ENCODE measurements around the gene TGM6. TPM values are rescaled to one million over a fixed set of nuclear protein-coding genes. Genes with fewer than 3 reads are reported as not detected.

Gene TGM6
- total RNA-seq, 1 donor from 2014 or later, result not detected

DNA sequence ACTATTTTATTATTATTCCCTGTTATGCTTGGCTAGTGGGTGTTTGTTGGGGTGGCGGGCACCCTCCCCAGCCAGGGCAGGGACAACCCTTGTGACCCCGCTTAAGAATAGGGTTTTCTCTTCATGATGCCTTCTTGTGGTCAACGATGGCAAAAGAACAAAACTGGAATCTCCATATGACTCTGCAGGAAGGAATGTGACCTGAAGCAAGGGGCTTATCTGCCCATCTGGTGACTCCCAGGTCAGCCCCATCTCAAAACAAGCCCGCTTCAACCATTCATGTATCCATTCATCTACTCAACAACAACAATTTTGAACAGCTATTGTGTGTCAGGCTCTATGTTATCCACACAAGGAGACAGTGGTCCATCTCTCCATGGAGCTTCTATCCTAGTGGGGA lies 30.9 kb upstream of the TGM6 start:
- no peak for DNase-seq (ENCODE audit: low spot score)
- H3K4me1 Mint-ChIP-seq (ENCODE audit: unreplicated experiment), result no peaks in the 10 kb centered on the region
- TF ChIP-seq, protein P1, sequence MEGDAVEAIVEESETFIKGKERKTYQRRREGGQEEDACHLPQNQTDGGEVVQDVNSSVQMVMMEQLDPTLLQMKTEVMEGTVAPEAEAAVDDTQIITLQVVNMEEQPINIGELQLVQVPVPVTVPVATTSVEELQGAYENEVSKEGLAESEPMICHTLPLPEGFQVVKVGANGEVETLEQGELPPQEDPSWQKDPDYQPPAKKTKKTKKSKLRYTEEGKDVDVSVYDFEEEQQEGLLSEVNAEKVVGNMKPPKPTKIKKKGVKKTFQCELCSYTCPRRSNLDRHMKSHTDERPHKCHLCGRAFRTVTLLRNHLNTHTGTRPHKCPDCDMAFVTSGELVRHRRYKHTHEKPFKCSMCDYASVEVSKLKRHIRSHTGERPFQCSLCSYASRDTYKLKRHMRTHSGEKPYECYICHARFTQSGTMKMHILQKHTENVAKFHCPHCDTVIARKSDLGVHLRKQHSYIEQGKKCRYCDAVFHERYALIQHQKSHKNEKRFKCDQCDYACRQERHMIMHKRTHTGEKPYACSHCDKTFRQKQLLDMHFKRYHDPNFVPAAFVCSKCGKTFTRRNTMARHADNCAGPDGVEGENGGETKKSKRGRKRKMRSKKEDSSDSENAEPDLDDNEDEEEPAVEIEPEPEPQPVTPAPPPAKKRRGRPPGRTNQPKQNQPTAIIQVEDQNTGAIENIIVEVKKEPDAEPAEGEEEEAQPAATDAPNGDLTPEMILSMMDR (IDR thresholded peaks at IDR 0.05; ENCODE audit: unreplicated experiment), result no peak
- no peak overlapping the region for H3K27ac Mint-ChIP-seq (ENCODE audit: unreplicated experiment)
- H3K36me3 Mint-ChIP-seq (ENCODE audit: low read depth, unreplicated experiment), result peaks cover 3% of the 10 kb centered on the region
- no peak overlapping the region for H3K4me3 Mint-ChIP-seq (ENCODE audit: unreplicated experiment)
- peaks cover 4% of the 10 kb centered on the region for H3K27me3 Mint-ChIP-seq (ENCODE audit: unreplicated experiment)
- no peaks in the 10 kb centered on the region for H3K9me3 Mint-ChIP-seq (ENCODE audit: unreplicated experiment)

DNA sequence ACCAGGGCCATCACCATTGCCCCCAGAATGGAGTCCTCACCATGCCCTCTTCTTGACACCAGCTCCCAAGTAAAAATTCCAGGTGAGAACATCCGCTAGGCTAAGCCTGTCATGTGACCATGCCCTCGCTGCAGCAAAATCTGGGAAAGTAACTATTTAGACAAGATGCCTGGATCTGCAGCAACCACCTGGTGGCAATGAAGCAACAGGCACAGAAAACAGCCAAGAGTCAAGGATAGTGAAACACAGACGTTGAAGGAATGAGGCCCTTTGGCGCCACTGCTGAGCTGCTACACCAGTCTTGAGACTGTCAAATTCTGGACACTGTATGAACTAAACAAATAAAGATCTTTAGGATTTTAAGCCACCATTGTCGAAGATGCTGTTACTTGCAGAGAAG lies 30.1 kb upstream of the TGM6 start:
- Mint-ChIP-seq H3K9me3 (ENCODE audit: unreplicated experiment) (no peaks in the 10 kb centered on the region), H3K4me1 (ENCODE audit: unreplicated experiment) (no peaks in the 10 kb centered on the region), H3K36me3 (ENCODE audit: low read depth, unreplicated experiment) (peaks cover 3% of the 10 kb centered on the region), H3K4me3 (ENCODE audit: unreplicated experiment) (no peak overlapping the region), H3K27me3 (ENCODE audit: unreplicated experiment) (peaks cover 4% of the 10 kb centered on the region), H3K27ac (ENCODE audit: unreplicated experiment) (no peak overlapping the region)
- DNase-seq (ENCODE audit: low spot score), result no peak
- TF ChIP-seq, protein P1 (IDR thresholded peaks at IDR 0.05; ENCODE audit: unreplicated experiment), result no peak

DNA sequence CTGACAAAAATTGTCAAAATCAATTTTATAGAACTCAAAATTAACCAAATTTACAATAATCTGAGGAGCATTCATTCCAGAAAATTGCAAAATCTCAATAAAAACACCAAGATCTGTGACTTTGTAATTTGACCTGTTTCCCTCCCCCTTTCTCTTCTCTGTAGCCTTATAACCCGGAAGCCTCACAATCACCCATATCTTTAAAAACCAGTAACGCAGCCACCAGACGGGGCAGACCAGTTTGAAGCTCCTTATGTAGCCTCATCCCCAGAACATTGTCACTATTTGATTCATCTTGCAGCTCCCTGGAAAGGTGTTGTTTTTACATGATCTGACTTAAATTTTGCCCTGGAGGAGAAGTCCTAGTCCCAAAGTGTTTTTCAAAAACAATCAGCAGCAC lies 27.5 kb upstream of the TGM6 start:
- peaks cover under 1% of the 10 kb centered on the region for H3K36me3 Mint-ChIP-seq (ENCODE audit: low read depth, unreplicated experiment)
- H3K4me3 Mint-ChIP-seq (ENCODE audit: unreplicated experiment), result no peak overlapping the region
- no peaks in the 10 kb centered on the region for H3K4me1 Mint-ChIP-seq (ENCODE audit: unreplicated experiment)
- TF ChIP-seq, protein P1 (IDR thresholded peaks at IDR 0.05; ENCODE audit: unreplicated experiment), result no peak
- no peak overlapping the region for H3K27ac Mint-ChIP-seq (ENCODE audit: unreplicated experiment)
- DNase-seq (ENCODE audit: low spot score), result no peak
- H3K9me3 Mint-ChIP-seq (ENCODE audit: unreplicated experiment), result no peaks in the 10 kb centered on the region
- H3K27me3 Mint-ChIP-seq (ENCODE audit: unreplicated experiment), result peaks cover 3% of the 10 kb centered on the region

DNA sequence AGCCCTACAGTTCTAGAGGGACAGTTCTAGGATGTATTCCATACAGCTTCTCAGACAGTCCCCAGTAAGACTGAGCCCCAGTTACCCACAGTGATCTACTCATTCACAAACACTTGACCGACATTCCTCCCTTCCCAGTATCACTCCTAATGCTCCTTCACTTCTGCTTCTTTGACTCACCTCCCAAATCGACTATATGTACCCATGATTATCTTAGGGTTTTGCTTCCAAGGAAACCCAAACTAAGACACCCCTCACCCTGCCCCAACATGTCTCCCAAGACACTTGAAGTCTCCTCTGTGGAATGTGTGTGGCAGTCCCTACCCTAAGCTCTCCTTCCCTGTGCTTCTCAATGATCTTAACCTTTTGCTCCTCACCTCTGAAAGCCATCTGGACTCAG lies 23.6 kb upstream of the TGM6 start:
- TF ChIP-seq, protein P1 (IDR thresholded peaks at IDR 0.05; ENCODE audit: unreplicated experiment), result no peak
- H3K27me3 Mint-ChIP-seq (ENCODE audit: unreplicated experiment), result no peaks in the 10 kb centered on the region
- no peak overlapping the region for H3K4me3 Mint-ChIP-seq (ENCODE audit: unreplicated experiment)
- no peaks in the 10 kb centered on the region for H3K36me3 Mint-ChIP-seq (ENCODE audit: low read depth, unreplicated experiment)
- no peak for DNase-seq (ENCODE audit: low spot score)
- H3K9me3 Mint-ChIP-seq (ENCODE audit: unreplicated experiment), result no peaks in the 10 kb centered on the region
- H3K27ac Mint-ChIP-seq (ENCODE audit: unreplicated experiment), result no peak overlapping the region
- H3K4me1 Mint-ChIP-seq (ENCODE audit: unreplicated experiment), result no peaks in the 10 kb centered on the region

DNA sequence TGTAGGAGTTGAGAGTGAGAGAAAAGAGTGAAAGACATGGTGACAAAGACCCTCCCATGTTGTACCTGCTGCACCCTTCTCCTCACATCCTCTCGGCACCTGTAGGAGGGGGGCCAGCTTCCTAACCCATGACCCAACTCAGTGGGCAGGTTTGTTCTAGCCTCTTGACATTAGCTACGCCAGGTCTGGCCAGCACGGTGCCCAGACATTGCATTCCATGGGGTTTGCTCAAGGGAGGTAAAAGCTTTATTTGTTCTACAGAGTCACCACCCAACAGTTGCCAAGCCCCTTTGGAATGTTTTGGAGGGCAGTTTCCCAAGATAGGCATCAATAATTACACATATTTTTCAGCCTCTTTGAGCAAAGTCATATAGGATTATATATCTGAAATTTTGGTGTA lies 22.7 kb upstream of the TGM6 start:
- no peaks in the 10 kb centered on the region for H3K36me3 Mint-ChIP-seq (ENCODE audit: low read depth, unreplicated experiment)
- H3K4me3 Mint-ChIP-seq (ENCODE audit: unreplicated experiment), result no peak overlapping the region
- H3K4me1 Mint-ChIP-seq (ENCODE audit: unreplicated experiment), result no peaks in the 10 kb centered on the region
- H3K27me3 Mint-ChIP-seq (ENCODE audit: unreplicated experiment), result no peaks in the 10 kb centered on the region
- H3K27ac Mint-ChIP-seq (ENCODE audit: unreplicated experiment), result no peak overlapping the region
- DNase-seq (ENCODE audit: low spot score), result no peak
- no peaks in the 10 kb centered on the region for H3K9me3 Mint-ChIP-seq (ENCODE audit: unreplicated experiment)
- TF ChIP-seq, protein P1 (IDR thresholded peaks at IDR 0.05; ENCODE audit: unreplicated experiment), result no peak

Measured in endothelial cell (in vitro differentiated cells).